Fibroblast of the conjunctiva (primary cell): ENCODE results near the gene CD300H.

Experiments
- DNase-seq: peaks from one replicate; pipeline ENCODE4 v3.0.0-alpha.2; 2010; ENCODE audit warnings: low read depth

Gene CD300H

GRCh38 chr17:74549343-74549742 lies 18.0 kb downstream of the CD300H start:
- DNase-seq, result no peak

GRCh38 chr17:74547736-74548135 lies 19.6 kb downstream of the CD300H start:
- no peak for DNase-seq

GRCh38 chr17:74547264-74547663 lies 20.0 kb downstream of the CD300H start:
- no peak for DNase-seq

GRCh38 chr17:74546586-74546985 lies 20.7 kb downstream of the CD300H start:
- DNase-seq, result no peak

- DNase-seq, result no peak
Observed at GRCh38 chr17:74545843-74546230, 21.5 kb downstream of the CD300H start, which contains the start of gene CD300C. TSS of gene CD300C (minus strand) at chr17:74546115. CDS start at chr17:74545782, 333 bp downstream.

GRCh38 chr17:74544991-74545842 lies 22.1 kb downstream of the CD300H start:
- DNase-seq, result no peak

- DNase-seq, result no peak
Observed at GRCh38 chr17:74543891-74544760, 23.2 kb downstream of the CD300H start.

GRCh38 chr17:74543406-74543805 lies 23.9 kb downstream of the CD300H start:
- DNase-seq, result no peak

GRCh38 chr17:74542727-74543383 lies 24.5 kb downstream of the CD300H start:
- DNase-seq, result no peak

- no peak for DNase-seq
Observed at GRCh38 chr17:74542166-74542565, 25.1 kb downstream of the CD300H start.

GRCh38 chr17:74541176-74542111 lies 25.9 kb downstream of the CD300H start:
- no peak for DNase-seq

- DNase-seq, result no peak
Observed at GRCh38 chr17:74539281-74539820, 28.0 kb downstream of the CD300H start.

GRCh38 chr17:74536890-74537289 lies 30.4 kb downstream of the CD300H start:
- no peak for DNase-seq

- no peak for DNase-seq
Observed at GRCh38 chr17:74532115-74532514, 35.2 kb downstream of the CD300H start.

- DNase-seq, result no peak
Observed at GRCh38 chr17:74531231-74531761, 36.0 kb downstream of the CD300H start, which contains the start of gene CD300LB. TSS of gene CD300LB (minus strand) at chr17:74531475. CDS start at chr17:74531350, 125 bp downstream.

GRCh38 chr17:74530831-74531150 lies 36.5 kb downstream of the CD300H start:
- DNase-seq, result no peak

GRCh38 chr17:74529243-74529642 lies 38.1 kb downstream of the CD300H start:
- DNase-seq, result no peak

GRCh38 chr17:74528491-74529199 lies 38.7 kb downstream of the CD300H start:
- DNase-seq, result no peak

GRCh38 chr17:74527756-74528155 lies 39.6 kb downstream of the CD300H start:
- DNase-seq, result no peak

- DNase-seq, result no peak
Observed at GRCh38 chr17:74527081-74527480, 40.2 kb downstream of the CD300H start.
